ENCODE measurements around the gene POLN. TPM values are rescaled to one million over a fixed set of nuclear protein-coding genes. Genes with fewer than 3 reads are reported as not detected.

Gene POLN
- total and polyA plus RNA-seq, 2 of the 4 experiments (the other 2 are of a cell fraction): 0.63 to 0.72 TPM

- BruUV-seq (replicated peaks): no TSS peak
- ChIA-PET CTCF (no interaction called here), POLR2A (ENCODE audit: unreplicated experiment) (no interaction called here)
- no peak overlapping the region for H4K91ac ChIP-seq (ENCODE audit: insufficient read depth, low read depth, low read length)
- H3K18ac ChIP-seq (ENCODE audit: low read depth, low read length): no peak overlapping the region
- no peak overlapping the region for H3K56ac ChIP-seq (ENCODE audit: extremely low read depth, insufficient read depth, low read length)
- in situ Hi-C loops (cut with MboI; ENCODE audit: low sequenced_read_pairs): no loop called here
- H3K27me3 ChIP-seq (ENCODE audit: control insufficient read depth, insufficient read depth, low read length): no peaks in the 10 kb centered on the region
- no peak overlapping the region for H2BK15ac ChIP-seq (ENCODE audit: low read depth, low read length)
- WGBS, 2 experiments (ENCODE audit: extremely low coverage in 2 of 2, insufficient read length in 1 of 2): 100% methylated on average over 1 of the region's 30 CpGs; no CpG with 5 or more reads in 1 of the 2 experiments
- no peak overlapping the region for H4K5ac ChIP-seq (ENCODE audit: low read depth, low read length)
- 0 out of 2 replicates have a peak, but pooled peaks cover 3% of the 10 kb centered on the region for H3K9me1 ChIP-seq (ENCODE audit: insufficient read depth, low read length)
- no peak overlapping the region for H3K23ac ChIP-seq (ENCODE audit: low read depth, low read length)
- peaks cover 40% of the 10 kb centered on the region for H4K20me1 ChIP-seq (ENCODE audit: insufficient read depth, low read length)
- H3K4me1 ChIP-seq (ENCODE audit: control insufficient read depth, insufficient read depth, low read length): no peaks in the 10 kb centered on the region
- H2BK20ac ChIP-seq (ENCODE audit: low read depth, low read length): no peak overlapping the region
- dilution Hi-C loops (cut with HindIII; ENCODE audit: low sequenced_read_pairs, unreplicated experiment): no loop called here
- H4K8ac ChIP-seq (ENCODE audit: low read depth in 2 of 2, low read length in 2 of 2): no peak overlapping the region
- H3K9me3 ChIP-seq (ENCODE audit: control insufficient read depth, insufficient read depth, low read length): no peaks in the 10 kb centered on the region
- intact Hi-C loops (cut with micrococcal nuclease): no loop called here
- ATAC-seq (ENCODE audit: low read depth): no peak
- no peak for DNase-seq
- no peak overlapping the region for H3K27ac ChIP-seq (ENCODE audit: insufficient read depth, low read length)
- H3K4me2 ChIP-seq (ENCODE audit: low read depth, low read length): no peak overlapping the region
- no peak overlapping the region for H2AK9ac ChIP-seq (replicated peaks; ENCODE audit: low read depth, low read length, poor library complexity)
- no peak overlapping the region for H2AFZ ChIP-seq (replicated peaks; ENCODE audit: low read length, poor library complexity)
- no peak overlapping the region for H3K4ac ChIP-seq (ENCODE audit: low read depth, low read length)
- H2BK5ac ChIP-seq (ENCODE audit: low read depth, low read length, poor library complexity, severe bottlenecking): no peak overlapping the region
- H2AK5ac ChIP-seq (ENCODE audit: low read depth, low read length): no peak overlapping the region
- H3K14ac ChIP-seq (replicated peaks; ENCODE audit: low read depth, low read length): no peak overlapping the region
- no peak overlapping the region for H3K9ac ChIP-seq (ENCODE audit: low read depth, low read length)
- no peak overlapping the region for H2BK120ac ChIP-seq (ENCODE audit: low read depth, low read length)
- H3K4me3 ChIP-seq (ENCODE audit: insufficient read depth, low read depth, low read length): no peak overlapping the region
- peaks cover 62% of the 10 kb centered on the region for H3K36me3 ChIP-seq (ENCODE audit: control insufficient read depth, insufficient read depth, low read length)
- H3K79me1 ChIP-seq (ENCODE audit: low read depth in 1 of 2, low read length in 2 of 2): peaks cover 7 to 28% of the 10 kb centered on the region in 2 experiments; a peak in 3 of 4 replicates
- TF ChIP-seq NFE2L2 (IDR thresholded peaks at IDR 0.05; ENCODE audit: low read depth, low read length) (no peak), MAFK (IDR thresholded peaks at IDR 0.05; ENCODE audit: low read depth, low read length) (no peak), BHLHE40 (IDR thresholded peaks at IDR 0.05; ENCODE audit: low read depth, low read length) (no peak), SMC3 (IDR thresholded peaks at IDR 0.05; ENCODE audit: low read depth, low read length) (no peak), MXI1 (IDR thresholded peaks at IDR 0.05; ENCODE audit: borderline replicate concordance, low read depth, low read length) (no peak), MAZ (IDR thresholded peaks at IDR 0.05; ENCODE audit: borderline replicate concordance, low read depth, low read length) (no peak), RCOR1 (IDR thresholded peaks at IDR 0.05; ENCODE audit: insufficient replicate concordance, low read length) (no peak), CHD1 (IDR thresholded peaks at IDR 0.05; ENCODE audit: low read depth, low read length) (no peak), POLR2A (IDR thresholded peaks at IDR 0.05; ENCODE audit: low read depth, low read length) (no peak), RFX5 (IDR thresholded peaks at IDR 0.05; ENCODE audit: low read depth, low read length) (no peak), CEBPB (IDR thresholded peaks at IDR 0.05; ENCODE audit: low read depth, low read length) (no peak), FOS (IDR thresholded peaks at IDR 0.05; ENCODE audit: low read depth, low read length) (no peak), RAD21 (IDR thresholded peaks at IDR 0.05; ENCODE audit: low read length) (no peak)
- TF ChIP-seq, protein P1, sequence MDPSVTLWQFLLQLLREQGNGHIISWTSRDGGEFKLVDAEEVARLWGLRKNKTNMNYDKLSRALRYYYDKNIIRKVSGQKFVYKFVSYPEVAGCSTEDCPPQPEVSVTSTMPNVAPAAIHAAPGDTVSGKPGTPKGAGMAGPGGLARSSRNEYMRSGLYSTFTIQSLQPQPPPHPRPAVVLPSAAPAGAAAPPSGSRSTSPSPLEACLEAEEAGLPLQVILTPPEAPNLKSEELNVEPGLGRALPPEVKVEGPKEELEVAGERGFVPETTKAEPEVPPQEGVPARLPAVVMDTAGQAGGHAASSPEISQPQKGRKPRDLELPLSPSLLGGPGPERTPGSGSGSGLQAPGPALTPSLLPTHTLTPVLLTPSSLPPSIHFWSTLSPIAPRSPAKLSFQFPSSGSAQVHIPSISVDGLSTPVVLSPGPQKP (IDR thresholded peaks at IDR 0.05; ENCODE audit: borderline replicate concordance, low read depth, low read length): no peak
- TF ChIP-seq, protein P2, sequence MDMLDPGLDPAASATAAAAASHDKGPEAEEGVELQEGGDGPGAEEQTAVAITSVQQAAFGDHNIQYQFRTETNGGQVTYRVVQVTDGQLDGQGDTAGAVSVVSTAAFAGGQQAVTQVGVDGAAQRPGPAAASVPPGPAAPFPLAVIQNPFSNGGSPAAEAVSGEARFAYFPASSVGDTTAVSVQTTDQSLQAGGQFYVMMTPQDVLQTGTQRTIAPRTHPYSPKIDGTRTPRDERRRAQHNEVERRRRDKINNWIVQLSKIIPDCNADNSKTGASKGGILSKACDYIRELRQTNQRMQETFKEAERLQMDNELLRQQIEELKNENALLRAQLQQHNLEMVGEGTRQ (IDR thresholded peaks at IDR 0.05; ENCODE audit: low read depth, low read length): no peak
- TF ChIP-seq, protein P3, sequence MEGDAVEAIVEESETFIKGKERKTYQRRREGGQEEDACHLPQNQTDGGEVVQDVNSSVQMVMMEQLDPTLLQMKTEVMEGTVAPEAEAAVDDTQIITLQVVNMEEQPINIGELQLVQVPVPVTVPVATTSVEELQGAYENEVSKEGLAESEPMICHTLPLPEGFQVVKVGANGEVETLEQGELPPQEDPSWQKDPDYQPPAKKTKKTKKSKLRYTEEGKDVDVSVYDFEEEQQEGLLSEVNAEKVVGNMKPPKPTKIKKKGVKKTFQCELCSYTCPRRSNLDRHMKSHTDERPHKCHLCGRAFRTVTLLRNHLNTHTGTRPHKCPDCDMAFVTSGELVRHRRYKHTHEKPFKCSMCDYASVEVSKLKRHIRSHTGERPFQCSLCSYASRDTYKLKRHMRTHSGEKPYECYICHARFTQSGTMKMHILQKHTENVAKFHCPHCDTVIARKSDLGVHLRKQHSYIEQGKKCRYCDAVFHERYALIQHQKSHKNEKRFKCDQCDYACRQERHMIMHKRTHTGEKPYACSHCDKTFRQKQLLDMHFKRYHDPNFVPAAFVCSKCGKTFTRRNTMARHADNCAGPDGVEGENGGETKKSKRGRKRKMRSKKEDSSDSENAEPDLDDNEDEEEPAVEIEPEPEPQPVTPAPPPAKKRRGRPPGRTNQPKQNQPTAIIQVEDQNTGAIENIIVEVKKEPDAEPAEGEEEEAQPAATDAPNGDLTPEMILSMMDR (conservative IDR thresholded peaks at IDR 0.05; ENCODE audit: low read depth, low read length): no peak
These were observed 8.6 kb upstream of the POLN start for GRCh38 chr4:2250357-2251072.

Measured in IMR-90 (cell line).